ENCODE results near the gene DIAPH2.

The DIAPH2 gene

DNA sequence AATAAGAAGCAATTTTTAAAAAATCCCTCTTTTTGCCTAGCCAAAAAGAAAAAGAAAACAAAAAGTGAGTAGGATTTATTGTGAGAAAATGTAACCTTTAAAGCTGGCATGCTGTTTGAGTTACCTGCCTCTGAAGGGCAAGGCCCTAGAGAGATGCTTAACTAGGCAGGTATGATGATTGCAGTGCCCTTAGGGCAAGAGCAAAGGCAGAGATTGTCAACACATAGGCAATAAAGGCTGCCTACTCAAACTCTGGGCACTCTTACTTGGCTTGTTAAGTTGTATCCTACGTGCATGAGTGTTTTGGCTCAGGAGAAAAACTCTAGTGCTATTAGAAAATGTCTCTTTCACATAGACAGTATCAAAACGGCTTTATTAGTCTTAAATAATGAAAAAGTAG is 505.0 kb downstream of the DIAPH2 start:
- no peak for DNase-seq (ENCODE audit: low spot score)

DNA sequence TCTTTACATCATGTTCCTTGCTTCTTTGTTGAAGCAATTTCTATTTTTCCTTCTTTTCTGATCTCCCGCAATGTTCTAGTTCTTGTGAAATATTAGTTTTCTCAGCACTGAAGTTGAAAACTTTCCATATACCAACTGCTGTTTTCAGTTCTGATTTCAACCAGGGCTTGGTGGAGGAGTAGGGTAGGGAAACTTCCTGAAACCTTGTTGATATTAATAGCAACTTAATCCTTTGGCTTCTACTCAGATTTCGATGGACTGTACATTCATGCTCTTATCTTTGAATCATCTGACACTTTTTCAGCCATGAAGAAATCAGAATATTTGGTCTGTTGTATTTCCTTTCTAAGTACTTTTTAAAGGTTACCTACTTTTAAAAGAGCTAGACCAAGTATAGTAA is 514.9 kb downstream of the DIAPH2 start:
- DNase-seq (ENCODE audit: low spot score): no peak

DNA sequence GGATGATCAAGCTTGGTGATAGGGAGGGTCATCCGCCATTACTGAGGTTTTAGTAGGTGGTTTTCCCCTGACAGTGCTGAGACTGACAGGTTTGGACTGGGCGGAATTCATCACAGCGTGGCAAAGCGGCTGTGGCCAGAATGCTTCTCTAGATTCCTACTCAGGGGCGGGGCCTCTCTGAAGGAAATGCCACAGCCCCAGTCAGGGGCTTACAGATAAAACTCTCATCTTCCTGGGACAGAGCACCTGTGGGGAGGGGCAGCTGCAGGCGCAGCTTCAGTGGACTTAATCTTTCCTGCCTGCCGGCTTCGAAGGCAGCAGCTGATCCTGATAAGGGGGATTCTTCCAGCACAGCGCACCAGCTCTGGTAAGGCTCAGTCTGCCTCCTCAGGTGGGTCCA is 515.8 kb downstream of the DIAPH2 start:
- DNase-seq (ENCODE audit: low spot score): no peak

DNA sequence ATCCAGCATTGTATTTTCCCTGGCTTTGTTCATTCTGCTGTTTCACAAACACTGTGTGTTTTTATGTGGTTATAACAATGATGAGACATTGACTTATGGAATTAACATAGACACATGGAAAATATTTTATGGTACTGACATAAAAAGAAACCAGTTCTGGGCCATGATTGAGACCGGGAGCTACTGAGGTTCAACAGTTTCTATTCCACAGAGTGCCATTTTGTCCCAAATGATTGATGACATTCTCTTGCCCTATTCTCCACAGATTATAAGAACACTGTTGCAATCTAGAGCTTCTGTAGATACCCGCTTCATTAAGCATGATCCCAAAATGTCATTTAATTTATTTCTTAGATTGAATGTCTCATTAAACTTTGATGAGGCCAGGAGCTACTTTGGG is 525.9 kb downstream of the DIAPH2 start:
- peak; percentile 9 for DNase-seq (ENCODE audit: low spot score)

DNA sequence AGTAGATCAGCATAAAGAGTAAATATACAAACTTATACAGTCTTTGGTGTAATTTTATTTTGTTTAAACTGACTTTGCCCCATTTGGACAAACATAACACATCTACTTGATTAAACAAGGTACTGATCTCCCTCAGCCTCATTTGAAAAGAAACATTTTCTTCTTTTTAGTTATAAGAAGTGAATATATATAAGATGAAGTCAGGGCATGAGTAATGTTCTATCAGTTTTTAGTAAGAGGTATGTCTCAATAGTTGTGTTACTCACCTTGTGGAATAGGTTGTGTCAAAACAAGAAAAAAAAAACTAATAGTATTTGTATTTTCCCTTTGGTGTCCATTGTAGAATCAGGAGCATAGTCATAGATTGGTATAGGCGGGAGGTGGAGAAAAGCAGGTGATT is 526.4 kb downstream of the DIAPH2 start:
- no peak for DNase-seq (ENCODE audit: low spot score)

DNA sequence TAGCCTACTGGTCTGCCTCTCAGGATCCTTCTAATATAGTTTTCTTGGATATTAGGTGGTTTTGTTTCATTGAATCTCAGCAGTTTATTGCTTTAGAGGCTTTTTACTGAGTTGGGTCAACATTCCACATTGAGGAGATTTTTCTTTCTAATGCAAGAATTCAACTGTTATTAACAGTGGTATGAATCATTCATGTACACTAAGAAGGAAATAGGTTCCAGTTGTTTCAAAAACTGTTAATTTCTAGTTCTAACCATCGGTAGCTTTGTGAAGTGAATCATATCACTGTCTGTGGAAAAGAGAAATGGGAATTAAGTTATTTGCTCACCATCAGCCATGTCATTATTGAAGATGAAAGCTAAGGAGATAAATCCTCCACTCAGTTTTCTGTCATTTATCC is 530.5 kb downstream of the DIAPH2 start:
- DNase-seq (ENCODE audit: low spot score): no peak

DNA sequence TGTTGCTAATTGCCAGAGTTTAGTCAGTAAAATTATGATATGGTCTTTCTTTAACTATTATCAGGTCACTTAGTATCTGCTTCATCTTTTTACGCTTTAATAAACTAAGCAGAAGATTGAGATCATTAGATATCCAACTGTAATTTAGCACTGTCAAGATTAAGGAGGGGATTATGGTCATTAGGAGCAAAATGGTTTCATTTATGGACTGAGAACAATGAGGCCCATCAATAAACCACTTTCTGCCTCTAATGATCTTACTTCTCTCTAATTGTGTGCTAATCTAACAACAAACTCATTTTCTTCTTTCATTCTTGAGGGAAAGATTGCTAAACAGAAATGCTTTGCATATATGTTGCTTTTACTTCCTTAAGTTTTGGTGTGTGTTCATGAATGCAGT is 539.5 kb downstream of the DIAPH2 start:
- DNase-seq (ENCODE audit: low spot score): no peak

DNA sequence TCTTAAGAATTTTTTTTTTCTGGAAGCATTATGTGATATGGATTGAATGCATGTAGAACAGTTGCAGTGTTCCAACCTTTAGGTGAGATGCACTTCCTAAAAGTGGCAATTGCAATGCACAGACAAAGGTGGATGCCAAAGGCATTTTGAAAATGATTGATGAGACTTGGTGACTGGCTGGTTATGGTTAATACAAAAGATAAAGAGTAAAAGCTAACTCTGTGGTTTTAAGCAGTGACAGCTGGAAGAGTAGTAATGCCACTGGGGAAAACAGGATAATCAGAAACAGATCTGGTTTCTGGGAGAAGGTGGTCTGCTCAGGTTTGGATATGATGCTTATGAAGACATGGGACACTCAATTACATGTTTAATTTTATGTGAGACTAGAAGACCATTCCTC is 544.7 kb downstream of the DIAPH2 start:
- DNase-seq (ENCODE audit: low spot score): no peak

DNA sequence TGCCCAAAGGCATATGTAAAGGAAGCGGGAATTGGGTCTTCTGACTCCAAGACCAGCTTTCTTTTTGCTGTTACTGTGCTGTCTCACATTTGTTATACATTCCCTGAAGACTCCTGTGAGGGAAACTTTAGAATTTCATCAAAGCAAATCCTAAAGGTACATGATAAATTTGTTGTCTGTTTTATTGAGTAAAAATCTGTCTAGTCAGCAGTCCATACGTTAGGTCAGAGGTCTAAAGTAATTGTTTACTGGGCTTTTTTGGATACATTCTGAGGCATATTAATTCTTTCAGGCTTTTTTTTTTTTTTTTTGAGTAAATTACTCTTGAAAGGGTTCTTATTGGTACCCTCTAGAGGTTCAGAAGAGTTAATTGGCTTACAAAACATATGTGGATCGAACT is 546.3 kb downstream of the DIAPH2 start:
- no peak for DNase-seq (ENCODE audit: low spot score)

DNA sequence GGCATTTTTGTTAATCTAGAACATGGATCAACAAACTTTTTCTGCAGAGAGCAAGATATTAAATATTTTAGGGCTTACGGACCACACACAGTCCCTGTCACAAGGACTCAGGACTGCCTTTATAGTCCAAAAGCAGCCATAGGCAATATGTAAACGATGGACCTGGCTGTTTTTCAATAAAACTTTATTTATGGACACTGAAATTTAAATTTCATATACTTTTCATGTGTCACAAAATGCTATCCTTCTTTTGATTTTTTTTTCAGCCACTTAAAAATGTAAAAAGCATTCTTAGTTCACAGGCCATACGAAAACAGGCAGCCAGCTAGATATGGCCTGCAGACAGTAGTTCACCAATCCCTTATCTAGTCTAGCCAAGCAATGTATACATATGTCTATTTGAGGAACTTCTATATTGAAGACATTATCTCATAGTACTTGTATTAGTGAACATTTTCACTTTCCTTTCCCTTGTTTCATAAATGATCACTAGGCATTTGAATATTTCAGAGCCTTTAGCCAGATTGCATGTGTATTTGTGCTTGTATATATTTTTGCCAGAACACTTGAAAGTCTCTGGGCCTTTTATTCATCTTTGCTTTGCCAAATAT is 549.9 kb downstream of the DIAPH2 start:
- DNase-seq (ENCODE audit: low spot score): no peak

DNA sequence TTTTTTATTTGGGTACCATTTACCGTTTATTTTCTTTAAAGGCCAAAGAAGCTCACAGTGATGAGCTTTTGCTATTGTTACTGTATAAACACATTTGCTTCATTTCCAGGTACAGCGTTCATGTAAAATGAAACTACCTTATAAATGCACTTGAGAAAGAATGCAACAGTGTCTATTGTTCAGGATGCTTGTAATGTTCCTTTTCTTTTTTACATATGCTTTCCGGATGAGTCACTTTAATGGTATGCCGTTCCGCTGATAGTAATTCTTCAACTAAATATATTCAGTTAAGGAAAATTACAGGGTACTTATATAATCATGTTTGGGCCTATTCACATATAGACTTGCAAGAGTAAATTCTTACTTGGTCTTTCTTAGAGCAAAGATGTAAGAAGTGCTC is 554.0 kb downstream of the DIAPH2 start:
- DNase-seq (ENCODE audit: low spot score): no peak

DNA sequence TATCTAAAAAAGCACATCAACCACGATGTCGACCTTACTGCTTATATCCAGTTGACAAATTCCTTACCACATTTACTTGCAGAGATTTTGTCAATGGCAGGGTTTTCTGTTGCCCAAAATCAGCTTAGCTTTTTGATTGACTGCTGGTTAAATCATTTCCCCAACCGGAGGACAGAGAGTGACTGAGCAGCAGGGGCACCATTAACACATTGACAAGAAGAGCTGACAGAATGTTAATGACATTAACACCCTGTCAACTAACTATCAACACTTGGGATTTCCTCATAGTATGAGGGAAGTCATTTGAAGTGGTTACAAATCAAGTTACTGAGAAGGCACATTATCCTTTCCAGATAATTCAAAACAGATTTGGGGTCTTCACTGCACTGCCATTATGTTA is 567.5 kb downstream of the DIAPH2 start:
- DNase-seq (ENCODE audit: low spot score): no peak

DNA sequence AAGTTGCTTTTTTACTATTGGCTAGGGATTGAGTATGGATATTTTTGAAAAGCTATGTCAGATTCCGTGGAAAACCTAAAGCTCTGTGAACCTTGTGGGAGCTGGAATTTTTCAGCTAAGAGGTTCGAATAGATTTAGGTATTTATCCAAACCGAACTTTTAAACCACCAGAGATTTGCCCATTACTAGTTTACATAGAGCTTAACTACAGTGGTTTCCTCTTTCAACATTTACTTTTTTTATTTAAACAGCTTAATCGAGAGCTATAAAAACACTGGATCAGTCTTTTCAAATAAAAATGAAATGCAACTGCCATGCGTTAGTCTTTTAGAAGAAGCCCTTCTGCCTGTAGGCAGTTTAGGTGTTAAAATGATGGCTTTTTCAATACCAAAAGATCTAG is 576.0 kb downstream of the DIAPH2 start:
- DNase-seq (ENCODE audit: low spot score): no peak

DNA sequence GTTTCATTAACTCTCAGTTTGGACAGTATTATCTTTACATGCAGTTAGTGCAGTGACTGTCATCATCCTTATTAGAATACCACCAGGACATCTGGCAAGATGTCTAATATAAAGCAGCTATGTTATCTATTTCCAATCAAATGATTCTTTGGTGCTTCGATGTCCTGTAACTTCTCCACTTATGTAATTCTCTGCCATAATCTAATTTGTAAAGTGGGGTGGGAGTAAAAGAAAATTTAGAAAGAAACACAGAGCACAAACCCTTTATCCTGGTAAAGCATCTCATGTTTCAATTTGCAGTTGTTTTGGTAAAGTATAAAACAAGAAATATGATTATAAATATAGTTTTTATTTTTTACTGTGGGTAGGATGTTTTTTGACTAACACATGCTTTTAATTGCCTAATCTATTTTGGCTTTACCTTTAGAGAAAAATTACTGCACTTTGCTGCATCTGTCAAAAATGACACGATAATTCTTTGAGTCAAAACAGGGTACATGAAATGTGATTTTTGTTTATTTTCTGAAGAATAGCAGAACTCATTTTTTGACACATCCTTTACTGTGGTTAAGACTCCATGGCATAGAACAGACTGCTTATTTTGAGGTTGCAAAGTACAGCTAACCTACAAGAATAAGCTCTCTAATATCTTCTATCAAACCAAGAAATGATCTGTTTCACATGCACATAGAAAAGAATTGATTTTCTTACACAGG is 581.9 kb downstream of the DIAPH2 start:
- no peak for DNase-seq (ENCODE audit: low spot score)

DNA sequence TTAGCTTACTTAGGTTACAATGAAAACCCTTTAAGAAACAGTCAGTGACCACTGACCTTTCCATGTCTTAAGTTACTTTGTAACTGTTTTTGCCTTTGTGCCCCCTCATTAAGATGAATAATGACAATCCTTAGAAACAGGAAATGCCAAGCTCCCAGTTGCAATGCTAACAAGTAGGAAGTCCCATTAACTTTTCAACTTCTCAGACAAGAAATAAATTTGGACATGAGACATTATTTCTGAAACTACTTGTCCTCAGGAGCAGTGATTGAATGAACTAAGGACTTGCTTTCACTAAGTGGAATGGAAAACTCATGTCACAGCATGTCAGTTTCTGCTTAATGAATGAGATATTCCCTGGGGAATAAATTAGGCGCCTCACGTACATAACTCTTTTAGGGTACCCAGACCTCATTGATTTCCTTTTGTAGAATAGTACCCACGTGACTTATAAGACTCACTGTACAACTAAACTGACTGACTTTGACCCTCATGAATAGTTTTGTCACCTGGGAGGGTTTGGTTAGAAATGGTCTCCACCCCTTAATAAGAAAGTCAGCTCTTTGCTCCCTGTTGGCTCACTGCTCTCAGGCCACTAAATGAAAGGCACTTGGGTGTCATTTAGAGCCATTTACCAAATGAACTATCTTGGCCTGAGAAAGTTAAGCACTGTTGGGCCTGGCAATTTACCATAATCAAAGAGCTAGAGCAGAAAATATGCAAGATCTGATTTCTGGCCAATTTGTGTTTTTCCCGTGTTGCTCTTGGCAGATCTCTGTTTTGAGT is 582.9 kb downstream of the DIAPH2 start:
- no peak for DNase-seq (ENCODE audit: low spot score)

DNA sequence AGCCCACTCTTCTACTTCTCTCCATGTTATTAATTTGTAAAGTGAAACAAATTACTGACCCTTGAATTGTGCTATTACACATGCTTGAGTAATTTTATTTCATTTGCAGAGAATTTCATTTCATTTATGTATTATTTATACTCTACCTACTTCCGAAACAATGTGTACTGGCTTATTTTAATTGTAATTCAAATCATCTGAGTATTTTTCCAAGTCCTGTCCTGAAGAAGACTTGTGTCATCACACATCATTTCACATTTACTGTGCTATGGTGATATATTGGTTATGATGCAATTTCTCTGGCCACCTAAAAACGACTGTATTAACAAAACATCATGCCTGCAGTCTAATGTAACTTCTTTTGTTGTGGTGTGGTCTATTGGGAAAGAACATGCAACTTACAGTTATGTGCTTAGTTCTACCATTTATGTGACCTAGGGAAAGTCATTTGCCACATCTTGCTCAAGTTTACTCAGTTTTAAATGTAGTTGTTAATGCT is 583.6 kb downstream of the DIAPH2 start:
- DNase-seq (ENCODE audit: low spot score): no peak

DNA sequence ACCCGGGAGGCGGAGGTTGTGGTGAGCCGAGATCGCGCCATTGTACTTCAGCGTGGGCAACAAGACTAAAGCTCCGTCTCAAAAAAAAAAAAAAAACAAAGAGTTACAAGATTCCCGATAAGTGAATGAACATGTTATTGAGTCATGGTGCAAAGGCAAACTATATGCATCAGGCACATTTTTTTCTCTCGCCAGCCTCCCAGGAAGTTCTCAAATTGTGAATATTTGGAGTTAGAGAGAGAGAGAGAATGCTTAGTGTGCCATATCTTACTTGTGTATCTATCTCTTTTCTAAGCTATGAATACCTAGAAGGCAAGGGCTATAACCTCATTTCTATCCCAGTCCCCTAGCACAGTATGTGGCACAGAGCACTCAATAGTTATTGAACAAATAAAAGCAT is 599.9 kb downstream of the DIAPH2 start:
- no peak for DNase-seq (ENCODE audit: low spot score)

DNA sequence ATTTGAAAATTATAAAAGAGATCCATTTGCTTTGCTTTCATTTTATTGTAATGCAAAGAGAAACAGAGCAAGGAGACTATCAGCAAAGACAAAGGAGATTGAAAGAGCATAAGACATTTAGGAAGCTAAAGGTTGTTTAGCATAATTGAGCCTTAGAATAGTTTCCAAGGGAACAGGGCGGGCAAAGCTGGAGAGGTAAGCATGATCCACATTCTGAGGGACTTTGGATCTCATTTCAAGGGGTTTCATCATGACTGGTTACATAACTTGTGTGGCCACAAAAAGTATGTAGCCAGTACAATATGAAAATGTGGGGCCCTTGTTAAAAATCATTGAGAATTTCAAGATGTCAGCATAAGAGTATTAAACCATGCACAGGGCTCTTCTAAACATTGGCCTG is 605.6 kb downstream of the DIAPH2 start:
- DNase-seq (ENCODE audit: low spot score): no peak

DNA sequence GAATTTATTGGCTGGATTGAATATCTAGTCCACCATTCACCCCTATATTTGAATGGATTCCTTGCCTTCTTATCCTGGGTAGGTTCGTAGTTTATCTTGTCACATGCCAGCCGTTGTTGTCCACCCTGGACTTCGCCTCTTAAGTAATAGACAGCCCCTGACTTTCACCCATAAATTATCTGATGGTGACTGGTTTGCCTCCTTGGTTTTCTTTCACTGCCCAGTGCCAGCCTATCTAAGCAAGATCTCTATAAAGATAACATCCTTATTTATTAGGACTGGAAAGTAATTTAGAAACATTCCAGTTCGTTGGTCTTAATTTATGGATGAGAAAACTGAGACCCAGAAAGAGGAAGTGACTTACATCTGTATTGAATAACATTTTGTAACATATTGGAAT is 609.4 kb downstream of the DIAPH2 start:
- DNase-seq (ENCODE audit: low spot score): no peak

DNA sequence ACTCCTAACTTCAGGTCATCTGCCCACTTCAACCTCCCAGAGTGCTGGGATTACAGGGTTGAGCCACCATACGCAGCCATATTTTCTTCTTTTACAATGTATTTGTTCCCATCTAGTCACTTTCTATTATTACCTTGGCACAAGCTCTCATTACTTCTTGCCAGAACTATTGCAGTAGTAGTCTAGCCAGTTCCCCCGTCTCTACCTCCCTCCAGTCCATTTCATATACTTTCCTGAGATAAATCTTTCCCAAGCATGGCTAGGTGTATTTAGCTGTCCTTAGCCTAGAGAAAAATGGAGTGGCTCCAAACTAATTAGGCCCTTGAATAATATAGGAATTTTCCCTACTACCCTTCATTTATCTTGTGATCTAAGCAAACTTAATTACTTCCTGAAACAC is 611.3 kb downstream of the DIAPH2 start:
- no peak for DNase-seq (ENCODE audit: low spot score)

DNA sequence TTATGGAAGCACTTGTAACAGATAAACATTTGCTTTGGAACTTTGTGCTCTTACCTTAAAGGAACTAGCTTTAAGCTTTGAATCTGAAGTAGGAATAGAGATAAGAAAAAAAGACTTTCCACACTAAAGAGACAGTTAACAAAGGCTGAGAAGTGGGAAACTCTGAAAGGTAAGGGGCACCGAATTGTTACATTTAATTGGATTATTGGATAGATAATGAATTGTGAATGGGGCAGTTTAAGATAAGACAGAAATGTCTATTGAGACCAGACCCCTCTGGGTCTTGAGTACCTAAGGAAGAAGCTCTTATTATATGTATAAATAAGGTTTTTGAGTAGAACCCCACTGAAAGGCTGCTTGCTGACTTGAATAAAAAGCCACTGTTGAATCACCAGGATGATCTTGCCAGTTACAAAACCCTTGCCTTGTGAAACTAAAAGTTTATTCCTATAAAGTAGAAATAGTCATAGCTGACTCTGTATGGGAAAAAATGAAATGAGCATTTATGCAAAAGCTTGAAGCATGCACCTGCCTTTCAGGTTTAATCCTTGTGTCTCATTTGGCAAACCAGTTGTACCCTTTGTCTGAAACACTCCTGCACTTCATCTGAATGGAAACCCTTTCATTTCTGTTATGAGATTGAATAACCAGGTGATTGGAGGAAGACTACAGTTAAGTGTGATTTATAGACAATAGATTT is 622.3 kb downstream of the DIAPH2 start:
- no peak for DNase-seq (ENCODE audit: low spot score)

DNA sequence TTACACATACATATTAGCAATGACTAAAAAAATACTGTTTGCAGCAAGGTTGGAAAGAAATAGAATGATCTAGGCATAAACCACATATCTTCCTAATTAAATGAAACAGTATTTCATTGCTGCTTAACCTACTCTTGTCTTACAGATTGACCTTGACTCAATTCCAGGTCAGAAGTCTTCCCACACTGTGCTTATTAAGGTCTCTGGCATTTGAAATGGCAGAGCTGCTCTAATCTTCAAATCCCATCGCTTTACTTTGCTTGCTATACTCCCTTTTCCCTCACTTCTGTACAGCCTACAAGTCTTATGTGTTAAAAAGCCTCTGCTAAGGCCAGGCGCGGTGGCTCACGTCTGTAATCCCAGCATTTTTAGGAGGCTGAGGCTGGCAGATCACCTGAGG is 623.5 kb downstream of the DIAPH2 start:
- no peak for DNase-seq (ENCODE audit: low spot score)
